Measurements from ENCODE around the gene KRT23.

The KRT23 gene

GRCh38 chr17:40960144-40960543 lies 22.7 kb upstream of the KRT23 start:
- no peak for TF ChIP-seq CTCF (IDR thresholded peaks at IDR 0.05; ENCODE audit: low read depth, low read length)
- no peak for DNase-seq (ENCODE audit: extremely low read depth, low read depth)

GRCh38 chr17:40958086-40958953 lies 20.9 kb upstream of the KRT23 start:
- no peak for TF ChIP-seq CTCF (IDR thresholded peaks at IDR 0.05; ENCODE audit: low read depth, low read length)
- no peak for DNase-seq (ENCODE audit: extremely low read depth, low read depth)

GRCh38 chr17:40956401-40957254 lies 19.2 kb upstream of the KRT23 start:
- TF ChIP-seq CTCF (IDR thresholded peaks at IDR 0.05; ENCODE audit: low read depth, low read length) = no peak
- DNase-seq (ENCODE audit: extremely low read depth, low read depth) = peak; percentile 84

GRCh38 chr17:40953881-40954280 lies 16.4 kb upstream of the KRT23 start:
- no peak for TF ChIP-seq CTCF (IDR thresholded peaks at IDR 0.05; ENCODE audit: low read depth, low read length)
- DNase-seq (ENCODE audit: extremely low read depth, low read depth) = peak; percentile 79

GRCh38 chr17:40952661-40953060 lies 15.2 kb upstream of the KRT23 start:
- DNase-seq (ENCODE audit: extremely low read depth, low read depth) = peak; percentile 89
- no peak for TF ChIP-seq CTCF (IDR thresholded peaks at IDR 0.05; ENCODE audit: low read depth, low read length)

- no peak for TF ChIP-seq CTCF (IDR thresholded peaks at IDR 0.05; ENCODE audit: low read depth, low read length)
- no peak for DNase-seq (ENCODE audit: extremely low read depth, low read depth)
Observed at GRCh38 chr17:40952154-40952553, 14.7 kb upstream of the KRT23 start.
